GM18519 (cell line): ENCODE measurements around the gene JAKMIP3.

Source experiments
- ATAC-seq: cut with Tn5 transposase; IDR thresholded peaks from one replicate; pipeline ENCODE4 v1.9.1; 2021; ENCODE audit warnings: mild to moderate bottlenecking, moderate library complexity; ENCODE audit not compliant: unreplicated experiment, low FRiP score

Gene JAKMIP3

DNA sequence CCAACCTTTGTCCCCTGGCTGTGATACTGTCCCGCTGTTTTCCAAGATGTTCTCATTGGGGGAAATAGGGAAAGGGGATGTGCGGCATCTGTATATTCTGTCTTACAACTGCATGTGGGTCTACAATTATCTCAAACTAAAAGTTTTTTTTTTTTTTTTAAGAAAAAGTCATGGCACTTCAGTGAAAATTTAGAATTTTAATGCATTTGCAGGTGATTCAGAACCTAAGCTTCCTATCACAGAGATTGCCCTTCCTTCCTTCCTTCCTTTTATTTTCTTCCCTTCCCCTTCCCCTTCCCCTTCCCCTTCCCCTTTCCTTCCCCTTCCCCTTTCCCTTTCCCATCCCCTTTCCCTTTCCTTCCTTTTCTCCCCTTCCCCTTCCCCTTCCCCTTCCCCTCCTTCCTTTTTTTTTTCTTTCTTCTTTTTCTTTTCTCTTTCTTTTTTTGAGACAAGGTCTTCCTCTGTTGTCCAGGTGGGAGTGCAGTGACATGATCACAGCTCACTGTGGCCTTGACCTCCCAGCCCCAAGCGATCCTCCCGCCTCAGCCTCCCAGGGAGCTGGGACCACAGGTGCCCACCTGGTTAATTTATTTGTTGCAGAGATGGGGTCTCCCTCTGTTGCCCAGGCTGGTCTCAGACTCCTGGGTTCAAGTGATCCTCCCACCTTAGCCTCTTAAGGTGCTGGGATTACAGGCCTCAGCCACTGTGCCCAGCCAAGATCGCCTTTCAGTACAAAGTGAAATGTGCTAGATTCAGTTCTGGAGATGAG is 32.0 kb downstream of the JAKMIP3 start:
- no peak for ATAC-seq

GRCh38 chr10:132098539-132099388 is 33.0 kb downstream of the JAKMIP3 start:
- ATAC-seq: no peak

GRCh38 chr10:132099389-132100090 is 33.8 kb downstream of the JAKMIP3 start:
- ATAC-seq: no peak

DNA sequence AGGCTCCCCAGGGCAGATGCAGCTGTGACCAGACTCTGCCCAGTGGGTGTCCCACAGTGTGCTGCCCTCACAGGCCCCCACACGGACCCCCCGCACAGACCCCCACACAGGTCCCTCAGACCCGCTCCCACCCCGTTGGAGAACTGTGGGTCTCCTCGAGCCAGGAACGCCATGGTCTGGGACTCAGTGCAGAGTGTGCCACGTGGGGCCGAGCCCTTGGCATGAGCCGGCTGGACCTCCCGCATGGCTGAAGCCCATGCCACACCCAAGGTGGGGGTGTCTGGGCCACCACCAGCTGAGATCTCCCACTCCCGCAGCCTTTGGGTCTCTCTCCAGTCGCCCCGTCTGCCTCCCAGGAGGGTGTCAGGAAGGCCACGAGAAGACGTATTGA is 34.3 kb downstream of the JAKMIP3 start:
- ATAC-seq: no peak

DNA sequence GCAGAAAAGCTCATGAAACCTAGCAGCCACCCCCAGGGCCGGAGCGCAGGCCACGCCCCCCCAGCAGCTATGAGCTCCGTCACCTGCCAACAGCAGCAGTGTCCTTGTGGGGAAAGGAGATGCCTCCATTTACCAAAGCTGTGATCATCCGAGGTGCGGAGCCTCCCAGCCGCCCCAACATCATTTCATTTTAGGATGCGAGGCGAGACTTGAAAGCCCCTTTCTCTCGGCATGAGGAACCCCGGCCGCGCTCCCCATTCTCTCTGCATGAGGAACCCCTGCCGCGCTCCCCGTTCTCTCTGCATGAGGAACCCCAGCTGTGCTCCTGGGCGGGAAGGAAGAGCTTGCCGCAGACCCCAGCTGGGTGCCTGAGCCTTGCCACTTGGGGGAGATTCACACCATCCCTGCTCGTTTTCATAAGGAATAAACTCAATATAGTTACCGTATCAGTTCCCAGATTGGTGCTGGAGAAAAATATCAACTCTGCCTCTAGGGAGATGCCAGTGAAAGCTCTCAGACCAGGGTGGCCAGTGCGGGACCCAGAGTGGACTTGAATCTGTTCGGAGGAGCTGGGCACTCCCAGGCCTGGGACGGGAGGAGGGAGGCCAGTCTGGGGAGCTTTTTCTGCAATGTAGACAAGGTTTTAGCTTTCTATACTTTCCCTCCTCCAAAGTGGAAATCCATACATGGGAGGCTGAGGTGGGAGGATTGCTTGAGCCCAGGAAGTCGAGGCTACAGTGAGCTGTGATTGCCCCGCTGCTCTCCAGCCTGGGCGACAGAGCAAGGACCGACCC is 35.0 kb downstream of the JAKMIP3 start:
- ATAC-seq: no peak

GRCh38 chr10:132101529-132101928 is 35.8 kb downstream of the JAKMIP3 start:
- no peak for ATAC-seq

GRCh38 chr10:132102071-132102716 is 36.4 kb downstream of the JAKMIP3 start:
- no peak for ATAC-seq

- no peak for ATAC-seq
These were observed 37.0 kb downstream of the JAKMIP3 start for GRCh38 chr10:132102717-132103110.

DNA sequence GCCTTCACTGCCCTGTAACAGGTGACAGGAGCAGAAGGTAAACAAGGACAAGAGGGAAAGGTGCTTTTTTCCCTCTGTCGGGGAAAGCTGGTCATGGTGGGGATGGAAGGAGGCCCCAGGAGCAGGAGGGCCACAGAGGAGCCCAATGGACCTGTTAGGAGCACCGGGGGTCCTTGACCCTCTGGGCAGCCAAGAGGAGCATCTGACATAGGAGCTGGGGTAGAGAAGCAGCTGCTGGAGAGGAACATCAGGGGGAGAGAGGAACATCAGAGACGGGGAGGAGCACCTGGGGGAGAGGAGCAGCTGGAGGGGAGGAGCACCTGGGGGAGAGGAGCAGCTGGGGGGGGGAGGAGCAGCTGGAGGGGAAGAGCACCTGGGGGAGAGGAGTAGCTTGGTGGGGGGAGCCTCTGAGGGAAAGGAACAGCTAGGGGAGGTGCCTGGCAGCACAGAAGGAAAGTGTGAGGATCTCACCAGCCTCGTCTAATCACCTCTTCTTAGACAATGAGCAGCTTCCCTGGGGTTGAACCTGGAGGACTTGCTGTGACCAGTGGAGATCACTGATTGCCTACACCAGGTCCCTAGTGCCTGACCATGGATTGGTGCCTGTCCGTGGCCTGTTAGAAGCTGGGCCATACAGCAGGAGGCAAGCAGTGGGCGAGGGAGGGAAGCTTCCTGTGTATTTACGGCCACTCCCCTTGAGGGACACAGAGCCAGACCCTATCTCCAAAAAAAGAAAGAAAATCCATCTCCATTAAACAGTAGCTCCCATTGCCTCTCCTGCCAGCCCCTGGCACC is 37.6 kb downstream of the JAKMIP3 start:
- no peak for ATAC-seq

GRCh38 chr10:132104062-132104461 is 38.3 kb downstream of the JAKMIP3 start:
- ATAC-seq: no peak

- ATAC-seq: no peak
These were observed 38.9 kb downstream of the JAKMIP3 start for GRCh38 chr10:132104471-132105301.

- ATAC-seq: no peak
These were observed 39.7 kb downstream of the JAKMIP3 start for GRCh38 chr10:132105302-132105995.

DNA sequence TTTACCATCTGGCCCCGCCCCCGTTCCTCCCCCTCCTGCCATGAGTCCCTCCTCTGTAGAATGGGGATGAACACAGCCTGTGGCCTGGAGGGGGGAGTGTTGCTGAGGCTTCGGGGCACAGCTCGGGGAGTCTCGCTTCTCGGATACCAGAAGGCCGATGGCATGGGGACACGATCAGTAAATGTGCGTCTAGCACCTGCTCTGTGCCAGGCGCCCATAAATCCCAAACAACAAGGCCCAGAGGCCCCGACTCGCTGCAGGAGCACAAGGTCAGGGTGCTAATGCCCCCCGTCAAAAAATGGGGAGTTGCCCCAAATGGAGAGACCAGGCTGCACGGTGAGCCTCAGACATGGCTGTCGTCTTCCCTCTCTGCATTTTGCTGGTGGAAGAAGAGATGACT is 40.7 kb downstream of the JAKMIP3 start:
- ATAC-seq: no peak

DNA sequence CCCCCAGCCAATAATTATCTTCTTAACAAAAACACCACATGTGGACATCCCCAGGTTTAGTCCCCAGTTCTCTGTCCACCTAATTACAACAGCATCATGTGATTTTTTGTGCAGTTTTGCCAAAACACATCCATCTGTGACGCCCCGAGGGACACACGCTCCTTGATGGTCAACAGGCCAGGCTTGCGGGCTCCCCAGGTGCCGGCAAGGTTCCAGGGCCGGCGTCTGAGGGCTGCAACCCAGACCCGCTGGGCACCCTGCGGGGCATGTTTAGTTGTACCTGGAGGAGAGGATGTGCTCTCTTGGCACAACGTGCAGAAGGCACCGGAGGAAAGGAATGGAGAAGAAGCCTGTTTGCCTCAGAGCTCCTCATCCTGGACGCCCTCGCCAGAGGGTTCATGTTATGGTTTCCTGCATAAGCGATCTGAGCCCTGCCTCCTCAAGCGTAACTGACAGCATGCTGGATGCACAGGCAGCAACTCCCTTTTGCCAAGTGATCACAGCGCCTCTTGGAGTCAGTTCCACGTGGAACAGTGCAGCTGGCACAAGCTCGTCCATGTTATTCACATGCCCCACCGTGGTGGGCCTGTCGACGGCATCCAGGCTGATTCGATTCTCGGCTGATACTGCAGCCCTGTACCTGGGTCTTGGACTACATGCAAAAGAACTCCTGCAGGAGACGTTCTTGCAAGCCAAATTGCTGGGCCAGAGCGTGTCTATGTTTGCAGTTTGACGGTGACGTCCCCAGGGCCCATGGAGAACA is 41.6 kb downstream of the JAKMIP3 start:
- ATAC-seq: no peak

- ATAC-seq: no peak
These were observed 42.5 kb downstream of the JAKMIP3 start for GRCh38 chr10:132107949-132108877.
